ENCODE results near the gene PRKD3. TPM values are rescaled to one million over a fixed set of nuclear protein-coding genes. Genes with fewer than 3 reads are reported as not detected.

Gene PRKD3
- total RNA-seq, 1 donor from 2014 or later, result 38.8 TPM

DNA sequence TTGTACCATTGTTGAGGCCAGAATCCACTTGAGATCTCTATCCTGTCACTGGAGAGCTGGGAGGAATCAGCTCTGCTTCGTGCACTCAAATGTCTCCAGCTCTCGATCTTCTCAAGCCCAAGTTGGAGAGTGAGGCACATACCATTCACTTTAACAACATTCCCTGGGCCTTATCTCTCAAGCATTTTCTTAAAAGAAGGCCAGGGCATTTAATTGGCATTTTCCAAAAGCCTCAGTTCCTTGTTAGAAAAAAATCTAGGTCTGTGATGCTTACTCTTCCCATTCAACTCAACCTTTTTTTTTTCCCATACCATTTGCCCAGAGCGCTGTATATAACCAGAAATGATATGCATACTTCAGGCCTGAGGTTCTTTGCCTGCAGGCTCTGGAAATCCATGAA, 29.9 kb upstream of the PRKD3 start:
- intact Hi-C loops (cut with DNase I), result no loop called here
- TF ChIP-seq POLR2AphosphoS5 (IDR thresholded peaks at IDR 0.05; ENCODE audit: insufficient read depth in 1 of 2, low read depth in 1 of 2) (no peak), POLR2A (IDR thresholded peaks at IDR 0.05) (no peak)
- TF ChIP-seq, protein P1, sequence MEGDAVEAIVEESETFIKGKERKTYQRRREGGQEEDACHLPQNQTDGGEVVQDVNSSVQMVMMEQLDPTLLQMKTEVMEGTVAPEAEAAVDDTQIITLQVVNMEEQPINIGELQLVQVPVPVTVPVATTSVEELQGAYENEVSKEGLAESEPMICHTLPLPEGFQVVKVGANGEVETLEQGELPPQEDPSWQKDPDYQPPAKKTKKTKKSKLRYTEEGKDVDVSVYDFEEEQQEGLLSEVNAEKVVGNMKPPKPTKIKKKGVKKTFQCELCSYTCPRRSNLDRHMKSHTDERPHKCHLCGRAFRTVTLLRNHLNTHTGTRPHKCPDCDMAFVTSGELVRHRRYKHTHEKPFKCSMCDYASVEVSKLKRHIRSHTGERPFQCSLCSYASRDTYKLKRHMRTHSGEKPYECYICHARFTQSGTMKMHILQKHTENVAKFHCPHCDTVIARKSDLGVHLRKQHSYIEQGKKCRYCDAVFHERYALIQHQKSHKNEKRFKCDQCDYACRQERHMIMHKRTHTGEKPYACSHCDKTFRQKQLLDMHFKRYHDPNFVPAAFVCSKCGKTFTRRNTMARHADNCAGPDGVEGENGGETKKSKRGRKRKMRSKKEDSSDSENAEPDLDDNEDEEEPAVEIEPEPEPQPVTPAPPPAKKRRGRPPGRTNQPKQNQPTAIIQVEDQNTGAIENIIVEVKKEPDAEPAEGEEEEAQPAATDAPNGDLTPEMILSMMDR (IDR thresholded peaks at IDR 0.05), result no peak
- Histone ChIP-seq H3K4me1 (no peaks in the 10 kb centered on the region), H3K27me3 (no peaks in the 10 kb centered on the region), H3K4me3 (no peak overlapping the region), H3K36me3 (no peaks in the 10 kb centered on the region), H3K9me3 (no peaks in the 10 kb centered on the region), H3K27ac (no peak overlapping the region)
- DNase-seq (ENCODE audit: extremely low spot score in 2 of 2), result no peak

DNA sequence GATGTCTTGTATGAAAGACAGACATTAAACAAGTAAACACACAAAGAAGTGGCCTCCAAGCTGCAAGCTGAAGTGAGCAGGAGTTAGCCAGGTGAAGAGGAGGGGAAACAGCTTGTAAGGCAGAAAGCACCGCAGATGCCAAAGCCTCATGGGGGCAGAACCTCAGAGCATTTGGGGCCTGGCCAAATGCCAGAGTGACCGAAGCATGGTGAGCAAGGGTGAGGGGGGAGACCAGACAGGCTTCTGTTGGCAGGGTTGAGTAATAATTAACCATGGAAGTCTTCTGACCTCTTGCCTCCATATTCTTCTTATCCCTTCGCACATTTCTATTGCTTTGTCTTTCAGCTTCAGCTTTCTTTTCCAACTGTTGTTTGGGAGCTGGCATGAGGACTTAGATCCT, 25.4 kb upstream of the PRKD3 start:
- Histone ChIP-seq H3K27me3 (no peaks in the 10 kb centered on the region), H3K4me3 (no peak overlapping the region), H3K27ac (no peak overlapping the region), H3K36me3 (no peaks in the 10 kb centered on the region), H3K9me3 (no peaks in the 10 kb centered on the region), H3K4me1 (peaks cover 4% of the 10 kb centered on the region)
- intact Hi-C loops (cut with DNase I), result no loop called here
- TF ChIP-seq POLR2AphosphoS5 (IDR thresholded peaks at IDR 0.05; ENCODE audit: insufficient read depth in 1 of 2, low read depth in 1 of 2) (no peak), POLR2A (IDR thresholded peaks at IDR 0.05) (no peak)
- TF ChIP-seq, protein P1 (IDR thresholded peaks at IDR 0.05), result no peak
- no peak for DNase-seq (ENCODE audit: extremely low spot score in 2 of 2)

DNA sequence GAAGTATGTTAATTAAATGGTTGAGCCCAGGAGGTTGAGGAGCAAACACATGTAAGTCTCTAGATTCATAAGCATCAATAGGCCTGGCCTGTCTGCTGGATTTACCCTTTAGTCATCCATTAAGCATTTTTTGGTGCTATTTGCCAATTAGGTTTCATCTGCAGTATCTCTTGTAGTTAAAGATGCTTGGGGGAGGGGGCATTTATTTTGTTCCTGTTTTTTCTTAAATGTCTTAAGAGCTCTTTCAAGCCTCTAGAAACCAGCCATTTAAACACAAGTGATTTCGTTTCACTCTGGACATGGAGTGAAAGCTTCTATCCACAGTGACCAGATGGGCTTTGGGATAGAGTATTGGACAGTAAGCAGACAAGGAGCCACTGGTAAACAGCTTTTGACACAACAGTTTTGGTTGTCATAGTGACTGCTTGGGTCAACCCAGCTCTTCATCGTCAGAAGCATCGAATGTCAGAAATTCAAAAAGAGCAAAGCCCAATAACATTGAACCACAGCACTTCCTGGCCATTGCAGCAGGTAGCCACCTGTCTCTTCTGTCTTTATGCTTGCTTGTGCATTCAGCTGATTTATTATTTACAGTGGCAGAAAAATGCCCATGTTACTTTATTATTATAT, 24.7 kb upstream of the PRKD3 start:
- Histone ChIP-seq H3K4me3 (no peak overlapping the region), H3K9me3 (no peaks in the 10 kb centered on the region), H3K27ac (no peak overlapping the region)

DNA sequence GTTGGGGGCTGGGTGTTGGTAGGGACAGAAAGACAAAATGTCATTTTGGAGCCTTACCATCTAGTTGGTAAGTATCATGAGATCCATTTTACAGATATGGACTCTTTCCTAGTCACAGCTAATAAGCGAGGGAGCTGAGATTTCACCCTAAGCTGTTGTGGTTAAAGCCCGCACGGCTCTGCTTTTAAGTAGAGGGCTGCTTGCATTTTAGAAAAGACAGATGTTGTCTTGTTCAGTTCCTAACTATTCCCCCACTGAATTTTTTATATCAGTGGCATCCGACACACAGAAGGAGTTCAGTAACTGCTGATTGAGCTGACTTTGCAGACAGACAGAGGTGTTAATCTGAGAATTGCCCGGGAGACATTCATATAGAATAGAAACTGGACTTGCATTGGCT, 23.5 kb upstream of the PRKD3 start:
- H3K27ac ChIP-seq, result no peak overlapping the region
- TF ChIP-seq POLR2A (IDR thresholded peaks at IDR 0.05) (no peak), POLR2AphosphoS5 (IDR thresholded peaks at IDR 0.05; ENCODE audit: insufficient read depth in 1 of 2, low read depth in 1 of 2) (no peak)
- TF ChIP-seq, protein P1 (IDR thresholded peaks at IDR 0.05), result no peak
- no peaks in the 10 kb centered on the region for H3K9me3 ChIP-seq
- intact Hi-C loops (cut with DNase I), result no loop called here
- H3K27me3 ChIP-seq, result no peaks in the 10 kb centered on the region
- no peak for DNase-seq (ENCODE audit: extremely low spot score in 2 of 2)
- H3K4me1 ChIP-seq, result peaks cover 14% of the 10 kb centered on the region
- no peaks in the 10 kb centered on the region for H3K36me3 ChIP-seq
- no peak overlapping the region for H3K4me3 ChIP-seq

More for the DNA sequence above, 24.7 kb upstream of the PRKD3 start:
- intact Hi-C loops (cut with DNase I), result no loop called here
- Histone ChIP-seq H3K27me3 (no peaks in the 10 kb centered on the region), H3K4me1 (peaks cover 8% of the 10 kb centered on the region), H3K36me3 (no peaks in the 10 kb centered on the region)
- DNase-seq (ENCODE audit: extremely low spot score in 2 of 2), result no peak
- TF ChIP-seq POLR2AphosphoS5 (IDR thresholded peaks at IDR 0.05; ENCODE audit: insufficient read depth in 1 of 2, low read depth in 1 of 2) (no peak), POLR2A (IDR thresholded peaks at IDR 0.05) (no peak)
- TF ChIP-seq, protein P1 (IDR thresholded peaks at IDR 0.05), result no peak

All from vagina (tissue), 2 donors.